IPS DF 4.7 (cell line): ENCODE measurements around the gene KLHDC1.
"Not testable (repeated sequence)": the region's sequence is repeated elsewhere in the genome, so short reads cannot be mapped to it uniquely, and the experiment has no call there.

Source experiments
- DNase-seq: peaks from one replicate; pipeline ENCODE4 v3.0.0-alpha.2; 2013; ENCODE audit warnings: low spot score; ENCODE audit errors: extremely low read depth

KLHDC1 gene

DNA sequence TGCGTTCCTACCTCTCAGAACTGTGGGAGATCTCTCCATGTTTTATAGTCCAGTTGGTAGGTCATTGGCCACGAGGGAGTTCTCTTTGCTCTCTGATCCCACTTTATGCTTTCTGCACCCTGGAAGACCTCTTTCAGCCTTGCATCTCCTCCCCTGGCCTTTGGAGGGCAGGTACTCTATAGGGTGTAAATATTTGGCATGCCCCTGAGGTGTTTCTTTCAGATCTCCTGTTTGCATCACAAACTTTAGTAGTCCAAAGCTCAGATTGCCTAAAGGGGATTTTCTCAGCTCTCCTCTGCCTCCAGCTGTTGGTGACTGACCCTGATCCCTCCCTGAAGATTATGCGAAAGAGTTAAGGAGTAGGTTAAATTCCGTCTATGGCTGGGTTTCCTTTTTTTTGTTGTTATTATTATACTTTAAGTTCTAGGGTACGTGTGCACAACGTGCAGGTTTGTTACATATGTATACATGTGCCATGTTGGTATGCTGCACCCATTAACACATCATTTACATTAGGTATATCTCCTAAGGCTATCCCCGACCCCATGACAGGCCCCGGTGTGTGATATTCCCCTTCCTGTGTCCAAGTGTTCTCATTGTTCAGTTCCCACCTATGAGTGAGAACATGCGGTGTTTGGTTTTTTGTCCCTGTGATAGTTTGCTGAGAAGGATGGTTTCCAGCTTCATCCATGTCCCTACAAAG is 29.0 kb downstream of the KLHDC1 start:
- DNase-seq: not testable (repeated sequence)

DNA sequence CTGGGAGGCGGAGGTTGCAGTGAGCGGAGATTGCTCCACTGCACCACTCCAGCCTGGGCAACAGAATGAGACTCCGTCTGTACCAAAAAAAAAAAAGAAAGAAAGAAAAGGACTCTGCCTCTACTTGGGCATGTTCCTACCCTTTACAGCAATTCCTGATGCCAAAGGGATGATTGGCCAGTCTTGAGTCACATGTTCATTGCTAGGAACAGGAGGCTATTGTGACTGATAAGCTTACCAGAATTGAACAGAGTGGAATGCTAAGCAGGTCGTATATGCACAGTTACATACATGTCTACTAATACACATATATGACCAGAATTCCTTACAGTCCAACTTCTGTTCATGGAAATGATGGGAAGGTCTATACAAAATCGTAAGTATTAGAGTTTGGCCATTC is 34.3 kb downstream of the KLHDC1 start:
- DNase-seq: no peak

DNA sequence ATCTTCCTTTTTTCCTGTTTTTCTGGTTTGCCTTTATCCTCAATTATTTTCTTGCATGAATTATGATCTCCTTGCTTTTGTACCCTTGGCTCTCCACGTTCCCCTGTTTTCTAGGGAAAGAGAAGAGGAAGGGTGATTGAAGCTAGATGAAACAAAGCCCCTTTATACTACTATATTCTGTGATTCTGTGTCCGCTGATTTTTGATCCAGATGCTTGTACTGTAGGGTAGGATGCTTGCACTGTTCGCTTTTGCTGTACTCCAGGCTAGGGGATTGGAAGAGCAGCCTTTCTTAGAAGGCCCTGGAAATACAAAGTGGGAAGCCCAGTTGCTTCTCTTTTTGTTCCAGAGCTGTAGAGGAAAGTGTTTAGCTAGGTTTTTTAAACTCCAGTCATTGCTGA is 40.0 kb downstream of the KLHDC1 start:
- DNase-seq: no peak

DNA sequence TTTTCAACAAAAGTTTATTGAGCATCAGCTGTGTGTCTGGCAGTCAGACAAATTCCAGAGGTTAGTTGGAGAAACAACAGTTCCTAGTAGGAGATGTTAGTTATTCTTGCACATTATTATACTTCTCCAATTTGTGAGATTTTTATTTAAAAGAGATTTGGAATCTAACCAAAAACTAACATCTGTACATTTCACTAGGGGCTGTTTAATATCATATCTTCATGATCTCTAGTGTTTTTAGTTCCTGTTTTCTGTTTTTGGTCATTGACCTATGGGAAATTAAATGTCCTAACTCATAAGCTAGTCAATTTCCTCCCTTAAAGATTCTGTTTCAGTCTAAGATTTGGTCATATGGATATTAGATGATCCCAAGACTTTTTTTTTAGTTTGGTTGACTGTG is 40.9 kb downstream of the KLHDC1 start:
- DNase-seq: no peak

DNA sequence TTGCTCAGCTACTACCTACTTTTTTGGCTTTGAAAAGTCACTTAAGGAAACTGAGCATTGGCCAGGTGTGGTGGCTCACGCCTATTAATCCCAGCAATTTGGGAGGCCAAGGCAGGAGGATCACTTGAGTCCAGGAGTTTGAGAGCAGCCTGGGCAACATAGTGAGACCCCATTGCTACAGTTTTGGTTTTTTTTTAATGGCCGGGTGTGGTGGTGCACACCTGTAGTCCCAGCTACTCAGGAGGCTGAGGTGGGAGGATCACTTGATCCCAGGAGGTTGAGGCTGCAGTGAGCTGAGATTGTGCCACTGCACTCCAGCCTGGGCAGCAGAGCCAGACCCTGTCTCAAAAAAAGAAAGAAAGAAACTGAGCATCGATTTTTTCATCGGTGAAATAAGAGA is 42.7 kb downstream of the KLHDC1 start:
- DNase-seq: not testable (repeated sequence)

DNA sequence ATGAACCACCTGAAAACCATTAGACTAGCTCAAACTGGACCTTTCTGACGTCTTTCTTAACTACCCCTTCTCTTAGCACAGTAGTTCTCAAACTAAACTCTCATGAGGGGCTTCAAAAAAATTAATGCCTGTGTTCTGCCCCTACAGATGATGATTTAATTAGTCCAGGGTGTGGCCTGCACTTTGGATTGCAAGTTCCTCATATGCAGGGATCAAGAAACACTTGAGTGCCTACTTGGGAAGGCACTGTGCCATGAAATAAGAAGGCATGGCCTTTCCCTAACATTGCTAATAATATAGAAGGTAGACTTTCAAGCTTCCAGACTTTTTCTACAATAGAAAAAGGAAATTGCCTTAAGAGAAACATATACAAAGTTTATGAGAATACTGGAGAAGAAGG is 52.3 kb downstream of the KLHDC1 start:
- no peak for DNase-seq

DNA sequence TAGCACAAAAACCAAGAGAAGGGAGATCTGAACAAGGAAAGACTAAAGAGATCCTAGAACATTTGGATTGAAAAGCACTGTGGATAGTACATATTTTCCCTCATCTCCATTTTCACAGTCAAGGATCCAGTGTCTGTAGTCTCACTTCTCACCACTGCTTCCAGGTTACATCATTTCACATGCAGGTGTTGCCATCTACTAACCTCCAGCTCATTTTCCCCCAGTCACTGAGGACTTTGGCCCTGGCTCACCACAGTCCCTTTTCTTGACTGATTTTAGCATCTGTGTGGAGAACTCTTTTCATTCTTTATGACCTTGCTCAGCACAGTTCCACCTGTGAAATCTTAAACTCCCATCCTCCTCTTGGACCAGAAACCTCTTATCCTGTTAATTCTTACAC is 53.6 kb downstream of the KLHDC1 start:
- not testable (repeated sequence) for DNase-seq

DNA sequence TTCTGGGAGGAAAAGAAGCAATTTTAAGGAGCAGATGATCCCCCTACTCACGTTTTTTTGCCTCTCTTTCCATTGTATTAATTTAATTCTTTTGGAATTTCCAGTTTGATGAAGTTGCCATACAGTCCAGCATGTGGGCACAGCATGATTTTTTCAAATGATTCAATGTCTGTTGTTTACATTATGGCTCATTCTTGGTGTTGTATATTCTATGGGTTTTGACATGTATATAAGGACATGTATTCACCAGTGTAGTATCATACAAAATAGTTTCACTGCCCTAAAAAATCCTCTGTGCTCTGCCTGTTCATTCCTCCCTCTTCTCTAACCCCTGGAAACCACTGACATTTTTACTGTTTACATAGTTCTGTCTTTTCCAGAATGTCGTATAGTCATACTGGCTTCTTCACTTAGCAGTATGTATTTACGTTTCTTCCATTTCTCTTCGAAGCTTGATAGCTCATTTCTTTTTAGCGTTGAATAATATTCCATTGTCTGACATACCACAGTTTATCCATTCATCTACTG is 61.7 kb downstream of the KLHDC1 start:
- no peak for DNase-seq

DNA sequence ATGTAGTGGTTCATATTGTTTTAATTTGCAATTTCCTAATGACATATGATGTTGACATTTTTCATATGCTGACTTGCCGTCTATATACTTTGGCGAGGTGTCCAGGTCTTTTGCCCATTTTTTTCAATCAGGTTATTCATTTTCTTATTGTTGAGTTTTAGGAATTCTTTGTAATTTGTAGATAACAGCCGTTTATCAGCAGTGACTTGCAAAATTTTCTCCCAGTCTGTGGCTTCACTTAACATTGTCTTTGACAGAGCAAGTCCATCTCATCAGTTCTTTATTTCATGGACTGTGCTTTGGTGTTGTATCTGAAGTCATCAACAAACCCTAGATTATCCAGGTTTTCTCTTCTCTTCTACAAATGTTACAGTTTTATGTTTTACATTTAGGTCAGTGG is 62.5 kb downstream of the KLHDC1 start:
- DNase-seq: no peak

DNA sequence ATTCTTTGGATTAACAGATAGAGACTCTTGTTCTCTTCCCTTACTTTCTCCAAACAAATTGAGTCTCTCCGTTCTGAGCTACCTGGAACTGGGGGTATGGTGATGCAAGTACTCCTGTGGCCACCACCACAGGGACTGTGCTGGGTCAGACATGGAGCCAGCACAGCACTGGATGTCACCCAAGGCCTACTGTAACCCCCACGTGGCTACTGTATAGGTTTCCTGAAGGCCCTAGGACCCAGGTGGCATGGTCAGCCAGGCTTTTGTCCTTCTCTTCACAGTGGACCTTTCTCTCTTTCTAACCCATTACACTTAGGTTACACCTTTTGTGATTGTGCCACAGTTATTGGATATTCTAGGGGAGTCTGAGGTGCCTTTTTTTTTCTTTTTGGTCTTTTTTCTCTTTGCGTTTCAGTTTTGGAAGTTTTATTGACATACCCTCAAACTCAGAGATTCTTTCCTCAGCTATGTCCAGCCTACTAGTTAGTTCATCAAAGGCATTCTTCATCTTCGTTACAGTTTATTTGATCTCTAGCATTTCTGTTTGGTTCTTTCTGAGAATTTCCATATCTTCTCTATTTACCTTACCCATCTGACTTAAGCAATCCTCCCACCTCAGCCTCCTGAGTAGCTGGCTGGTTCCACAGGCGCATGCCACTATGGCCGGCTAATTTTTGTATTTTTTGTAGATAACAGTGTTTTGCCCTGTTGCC is 69.1 kb downstream of the KLHDC1 start:
- no peak for DNase-seq

DNA sequence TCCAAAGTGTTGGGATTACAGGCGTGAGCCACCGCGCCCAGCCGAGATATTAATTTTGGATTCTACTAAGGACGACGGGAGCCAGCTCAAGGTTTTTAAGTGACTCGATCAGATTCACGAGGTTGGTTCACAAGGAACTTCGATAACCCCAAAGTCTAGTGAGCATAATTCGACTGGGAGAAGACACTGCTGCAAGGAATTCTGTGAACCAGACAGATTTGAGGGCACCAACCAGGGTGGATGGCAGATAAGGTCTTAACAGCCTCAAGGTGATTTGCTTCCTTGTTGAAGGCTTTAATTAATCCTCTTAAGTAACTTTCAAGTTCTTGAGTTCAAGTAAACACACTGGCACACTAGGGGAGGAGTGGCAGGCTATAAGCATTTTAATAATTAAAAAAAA is 73.9 kb downstream of the KLHDC1 start:
- no peak for DNase-seq

DNA sequence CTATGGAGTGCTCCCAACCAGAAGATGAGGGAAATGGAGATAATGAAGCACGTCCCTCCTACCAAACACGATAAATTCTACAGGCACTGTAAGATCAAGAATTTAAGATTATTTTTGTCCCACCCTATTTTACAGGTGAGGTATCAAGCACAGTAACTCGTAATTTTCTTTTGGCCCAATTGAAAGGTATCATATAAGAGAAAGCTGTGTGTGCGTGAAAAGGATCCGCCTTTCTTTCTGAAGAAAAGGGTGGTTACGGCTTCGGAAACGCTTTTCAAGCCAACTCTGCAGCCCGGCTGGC is 74.3 kb downstream of the KLHDC1 start:
- no peak for DNase-seq

DNA sequence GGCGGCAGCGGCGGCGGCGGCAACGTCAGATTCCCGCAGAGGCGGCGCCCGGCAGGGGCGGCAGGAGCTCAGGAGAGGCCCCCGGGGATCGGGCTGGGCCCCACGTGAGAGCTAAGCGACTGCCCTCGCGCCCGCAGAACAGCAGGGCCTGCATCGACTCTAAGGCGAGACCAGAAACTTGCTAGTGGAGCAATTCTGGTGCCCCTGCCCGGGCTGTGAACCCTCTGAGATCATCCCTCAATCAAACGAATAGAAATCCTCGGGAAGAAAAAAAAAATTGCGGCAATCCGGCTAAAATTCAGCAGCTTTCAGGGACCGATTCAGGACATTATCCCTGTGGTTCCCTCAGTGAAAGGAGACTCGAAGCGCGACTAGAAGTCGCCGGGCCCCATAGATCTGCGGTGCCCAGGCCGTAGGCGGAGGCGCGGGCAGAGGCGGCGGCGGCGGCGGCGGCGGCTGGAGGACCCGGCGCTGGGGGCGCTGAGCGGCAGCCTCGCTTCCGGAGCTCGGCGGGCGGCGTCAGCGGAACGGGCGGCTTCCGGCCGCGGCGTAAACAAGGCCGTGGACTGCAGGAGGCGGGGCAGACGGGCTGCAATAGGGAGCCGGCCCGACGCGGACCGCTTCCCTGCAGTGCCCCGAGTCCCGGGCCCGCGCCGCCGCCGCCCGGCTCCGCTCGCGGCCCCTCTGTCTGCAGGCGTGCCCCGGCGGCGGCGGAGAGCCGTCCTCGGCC is 74.8 kb downstream of the KLHDC1 start, which contains the start of gene KLHDC2:
Gene KLHDC2, plus strand, starts transcription at position 583 of the 730 bp plus-strand sequence. CDS start 316 bp downstream, outside the sequence.
- DNase-seq: no peak

DNA sequence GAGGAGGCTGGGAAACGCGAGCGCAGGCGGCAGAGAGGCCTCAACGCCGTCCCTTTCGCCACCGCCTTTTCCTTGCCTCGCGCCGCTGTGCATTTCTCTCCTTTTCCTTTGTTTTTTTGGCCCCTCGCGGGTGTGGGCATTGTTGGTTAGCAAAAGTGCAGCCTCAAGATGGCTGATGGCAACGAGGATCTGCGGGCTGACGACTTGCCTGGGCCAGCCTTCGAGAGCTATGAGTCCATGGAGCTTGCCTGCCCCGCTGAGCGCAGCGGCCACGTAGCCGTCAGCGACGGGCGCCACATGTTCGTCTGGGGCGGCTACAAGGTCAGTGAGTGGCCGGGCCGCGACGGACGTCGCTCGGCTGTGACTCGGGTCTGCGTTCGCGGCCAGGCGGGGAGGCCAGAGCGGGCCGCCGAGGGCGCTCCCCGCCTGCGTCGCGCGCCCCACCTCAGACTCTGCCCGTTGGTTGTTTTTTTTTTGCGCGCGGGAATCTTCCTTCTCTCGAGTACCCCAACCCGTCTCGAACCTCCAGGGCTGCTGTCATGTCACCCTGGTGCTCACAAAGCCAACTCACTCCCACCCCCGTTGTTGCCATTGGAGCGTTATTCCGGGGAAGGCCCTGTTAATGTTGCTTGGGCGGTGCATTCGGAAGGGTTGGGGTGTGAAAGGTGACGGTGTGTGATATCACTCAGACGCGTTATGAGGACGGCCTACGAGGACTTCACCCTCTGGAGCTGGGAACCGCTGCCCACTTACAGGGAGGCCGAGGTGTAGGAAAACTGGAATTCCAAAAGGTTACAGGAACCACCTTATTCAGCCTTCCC is 75.6 kb downstream of the KLHDC1 start:
- no peak for DNase-seq

DNA sequence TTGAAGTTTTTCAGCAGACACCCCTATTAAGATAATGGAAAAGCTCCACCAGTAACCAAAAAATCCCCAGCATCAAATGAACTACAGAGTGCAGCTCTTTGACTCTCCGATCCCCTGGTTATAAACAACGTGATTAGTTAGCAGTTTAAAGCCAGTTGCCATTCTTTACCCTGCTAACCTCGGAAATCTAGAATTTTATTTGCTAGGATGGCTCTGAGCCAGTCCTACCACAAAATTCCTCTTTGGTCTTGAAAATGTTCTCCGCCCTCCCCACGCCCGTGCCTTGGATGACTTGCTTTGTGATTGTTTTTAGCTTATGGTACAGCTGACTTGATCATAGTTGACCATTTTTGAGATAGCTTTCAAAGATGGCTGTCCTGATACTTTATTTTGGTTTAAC is 76.3 kb downstream of the KLHDC1 start:
- no peak for DNase-seq

DNA sequence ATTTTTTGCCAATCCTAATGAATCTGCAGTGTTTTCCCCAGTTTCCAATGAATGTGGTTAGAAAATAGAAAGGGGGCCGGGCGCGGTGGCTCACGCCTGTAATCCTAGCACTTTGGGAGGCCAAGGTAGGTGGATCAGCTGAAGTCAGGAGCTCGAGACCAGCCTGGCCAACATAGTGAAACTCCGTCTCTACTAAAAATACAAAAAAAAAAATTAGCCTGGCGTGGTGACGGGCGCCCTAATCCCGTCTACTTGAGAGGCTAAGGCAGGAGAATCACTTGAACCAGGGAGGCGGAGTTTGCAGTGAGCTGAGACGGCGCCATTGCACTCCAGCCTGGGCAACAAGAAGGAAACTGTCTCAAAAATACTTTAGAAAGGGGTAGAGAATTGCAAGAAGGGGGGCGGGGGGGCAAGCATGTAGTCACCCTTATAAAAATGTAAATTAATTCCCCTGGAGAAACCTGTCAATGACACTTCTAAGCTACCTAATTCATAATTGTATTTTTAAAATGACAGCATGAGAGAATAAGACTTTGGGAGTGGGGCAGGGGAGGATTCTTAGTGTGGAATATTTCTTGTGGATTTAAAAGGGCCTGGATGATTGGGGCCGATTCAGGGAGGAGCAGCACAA is 76.8 kb downstream of the KLHDC1 start:
- DNase-seq: no peak

DNA sequence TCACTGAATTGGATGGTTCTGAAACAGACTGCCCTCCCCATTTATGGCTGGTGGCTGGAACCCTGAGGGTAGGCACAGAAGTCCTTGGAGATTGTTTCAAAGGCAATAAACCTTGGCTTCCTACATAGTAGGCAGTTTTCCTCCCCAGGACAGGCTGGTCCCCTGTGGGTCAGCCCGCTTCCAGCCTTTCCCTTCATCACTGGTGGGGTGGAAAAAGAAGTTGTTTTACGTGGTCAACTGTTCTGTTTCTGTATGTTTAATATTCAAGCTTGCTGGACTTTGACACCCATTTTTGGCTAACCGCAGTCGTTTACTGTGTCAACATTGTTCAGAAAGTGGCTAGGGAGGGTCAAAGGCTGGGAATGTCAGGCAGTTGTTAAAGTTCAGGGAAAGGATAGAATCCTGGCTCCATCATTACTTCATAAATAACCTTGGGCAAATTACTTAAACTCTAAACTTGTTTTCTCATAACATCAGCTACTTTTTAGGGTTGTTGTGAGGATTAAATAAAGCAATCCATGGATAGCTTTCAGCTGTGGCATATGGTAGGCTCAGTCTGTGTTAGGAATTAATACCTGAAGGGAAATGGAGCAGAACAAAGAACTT is 77.4 kb downstream of the KLHDC1 start:
- DNase-seq: no peak

DNA sequence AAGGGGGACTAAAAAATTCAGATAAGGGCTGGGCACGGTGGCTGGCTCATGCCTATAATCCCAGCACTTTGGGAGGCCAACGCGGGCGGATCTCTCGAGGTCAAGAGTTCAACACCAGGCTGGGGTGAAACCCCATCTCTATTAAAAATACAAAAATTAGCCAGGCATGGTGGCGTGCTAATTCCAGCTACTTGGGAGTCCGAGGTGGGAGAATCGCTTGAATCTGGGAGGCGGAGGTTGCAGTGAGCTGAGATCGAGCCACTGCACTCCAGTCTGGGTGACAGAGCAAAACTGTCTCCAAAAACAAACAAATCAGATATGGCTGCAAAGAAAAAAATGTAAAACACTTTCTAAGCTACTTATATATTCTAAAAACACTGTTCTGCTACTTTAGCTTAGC is 78.8 kb downstream of the KLHDC1 start:
- not testable (repeated sequence) for DNase-seq

DNA sequence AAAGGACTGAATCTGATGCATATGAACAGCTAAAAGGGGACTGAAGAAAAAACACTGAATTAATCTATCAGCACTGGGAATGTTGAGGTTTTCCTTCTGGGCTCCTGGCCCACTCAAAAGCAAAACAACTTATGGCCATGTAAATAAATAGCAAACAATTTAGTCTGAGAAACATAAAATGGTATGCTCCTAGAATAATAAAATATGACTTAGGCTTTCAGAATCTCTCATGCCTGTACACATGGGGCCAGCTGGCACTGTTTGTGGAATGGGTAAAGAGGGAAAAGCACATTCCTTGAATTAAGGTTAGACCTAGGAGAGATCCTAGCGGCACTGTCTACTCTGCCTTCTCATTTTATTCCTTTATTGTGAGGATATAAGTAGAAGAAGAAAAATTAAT is 81.2 kb downstream of the KLHDC1 start:
- DNase-seq: no peak

DNA sequence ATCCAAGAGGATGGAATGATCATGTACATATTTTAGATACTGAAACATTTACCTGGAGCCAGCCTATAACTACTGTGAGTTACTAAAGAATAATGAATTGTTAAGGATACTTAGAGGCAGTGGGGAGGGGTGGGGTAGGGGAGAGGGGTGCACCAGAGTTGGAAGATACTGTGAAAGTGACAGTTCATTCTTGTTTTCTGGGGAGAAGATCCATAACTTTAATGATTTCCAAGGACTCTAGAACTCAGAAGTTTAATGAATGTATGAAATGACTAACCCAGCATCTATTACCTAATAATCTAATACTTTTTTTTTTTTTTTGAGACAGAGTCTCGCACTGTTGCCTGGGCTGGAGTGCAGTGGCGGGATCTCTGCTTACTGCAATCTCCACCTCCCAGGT is 85.5 kb downstream of the KLHDC1 start:
- DNase-seq: no peak

DNA sequence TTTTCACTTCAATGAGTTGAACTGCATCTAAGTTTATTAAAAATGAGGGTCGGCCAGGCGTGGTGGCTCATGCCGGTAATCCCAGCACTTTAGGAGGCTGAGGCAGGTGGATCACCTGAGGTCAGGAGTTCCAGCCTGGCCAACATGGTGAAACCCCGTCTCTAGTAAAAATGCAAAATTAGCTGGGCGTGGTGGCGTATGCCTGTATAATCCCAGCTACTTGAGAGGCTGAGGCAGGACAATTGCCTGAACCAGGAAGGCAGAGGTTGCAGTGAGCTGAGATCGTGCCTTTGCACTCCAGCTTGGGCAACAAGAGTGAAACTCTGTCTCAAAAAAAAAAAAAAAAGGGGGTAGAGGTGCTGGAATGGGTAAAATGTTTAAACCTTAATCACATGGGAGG is 88.1 kb downstream of the KLHDC1 start:
- DNase-seq: not testable (repeated sequence)
